Measurements from ENCODE around the gene P3H2. TPM values are rescaled to one million over a fixed set of nuclear protein-coding genes. Genes with fewer than 3 reads are reported as not detected.

P3H2 gene
- polyA plus RNA-seq, 6 donors from 2014 or later, result not detected

DNA sequence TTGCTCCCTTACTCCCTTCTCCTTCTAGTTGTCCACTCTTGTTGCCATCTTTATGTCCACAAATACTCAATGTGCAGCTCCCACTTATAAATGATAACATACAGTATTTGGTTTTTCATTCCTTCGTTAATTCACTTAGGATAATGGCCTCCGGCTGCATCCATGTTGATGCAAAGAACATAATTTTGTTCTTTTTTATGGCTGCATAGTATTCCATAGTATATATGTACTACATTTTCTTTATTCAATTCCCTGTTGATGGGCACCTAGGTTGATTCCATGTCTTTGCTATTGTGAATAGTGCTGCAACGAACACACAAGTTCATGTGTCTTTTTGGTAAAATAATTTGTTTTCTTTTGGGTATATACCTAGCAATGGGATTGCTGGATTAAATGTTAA lies 21.3 kb upstream of the P3H2 start:
- Mint-ChIP-seq H3K27me3 (peaks cover 0 to 4% (median 0%) of the 10 kb centered on the region in 3 donors), H3K4me1 (no peaks in the 10 kb centered on the region), H3K4me3 (no peak overlapping the region), H3K9me3 (peaks cover 0 to 7% (median 2%) of the 10 kb centered on the region in 7 donors), H3K36me3 (no peaks in the 10 kb centered on the region), H3K27ac (no peak overlapping the region)
- ATAC-seq (ENCODE audit: low read depth in 2 of 2) (no peak), DNase-seq (no peak)

DNA sequence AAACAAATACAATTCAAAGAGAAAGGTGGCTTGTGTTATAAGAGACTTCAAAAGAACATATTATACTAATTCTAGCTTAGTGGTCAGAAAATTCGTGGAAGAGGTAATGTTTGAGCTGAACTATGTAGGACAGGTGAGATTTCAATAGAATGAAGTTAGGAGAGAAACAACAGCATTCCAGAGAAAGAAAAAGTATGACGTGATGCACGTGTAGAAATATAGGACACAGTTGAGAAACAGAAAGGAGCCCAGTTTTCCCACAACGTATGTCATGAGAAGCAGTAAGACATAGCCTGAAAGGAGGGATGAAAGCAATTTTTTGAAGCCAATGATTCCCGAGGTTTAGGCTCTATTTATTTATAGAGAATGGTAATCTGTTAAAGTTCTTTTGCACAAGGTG lies 18.7 kb upstream of the P3H2 start:
- ATAC-seq (ENCODE audit: low read depth in 2 of 2) (no peak), DNase-seq (no peak)
- H3K4me3 Mint-ChIP-seq, result no peak overlapping the region
- no peaks in the 10 kb centered on the region for H3K36me3 Mint-ChIP-seq
- peaks cover 0 to 8% (median 0%) of the 10 kb centered on the region in 7 donors for H3K9me3 Mint-ChIP-seq
- H3K4me1 Mint-ChIP-seq, result no peaks in the 10 kb centered on the region
- H3K27ac Mint-ChIP-seq, result no peak overlapping the region
- peaks cover 0 to 4% (median 0%) of the 10 kb centered on the region in 3 donors for H3K27me3 Mint-ChIP-seq

GRCh38 chr3:190132371-190132770 lies 11.7 kb upstream of the P3H2 start:
- no peak for ATAC-seq (ENCODE audit: low read depth in 2 of 2)
- DNase-seq, result no peak
- peaks cover 0 to 2% (median 0%) of the 10 kb centered on the region in 7 donors for H3K9me3 Mint-ChIP-seq
- H3K36me3 Mint-ChIP-seq, result no peaks in the 10 kb centered on the region
- peaks cover 5 to 8% (median 8%) of the 10 kb centered on the region in 3 donors for H3K27me3 Mint-ChIP-seq
- no peak overlapping the region for H3K4me3 Mint-ChIP-seq
- no peaks in the 10 kb centered on the region for H3K4me1 Mint-ChIP-seq
- no peak overlapping the region for H3K27ac Mint-ChIP-seq

DNA sequence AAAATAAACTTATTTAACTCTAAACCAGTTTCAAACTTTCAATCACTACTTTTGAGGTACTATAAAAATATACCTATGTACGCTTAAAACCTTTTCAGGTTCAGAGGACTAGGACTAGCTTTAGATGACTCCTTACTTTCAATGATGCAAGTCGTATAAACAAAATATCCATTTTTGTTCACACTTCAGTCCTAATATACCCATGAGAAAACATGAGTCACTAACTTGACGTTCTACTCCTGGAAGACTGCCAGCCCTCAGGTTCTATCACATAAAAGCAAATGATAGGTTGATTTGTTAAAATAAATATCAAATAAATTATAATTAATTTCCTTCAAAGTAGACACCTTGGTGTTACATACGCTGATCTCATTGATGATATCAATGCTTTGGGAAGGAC lies 10.6 kb upstream of the P3H2 start:
- ATAC-seq (ENCODE audit: low read depth in 2 of 2) (no peak), DNase-seq (no peak)
- peaks cover 5 to 8% (median 8%) of the 10 kb centered on the region in 3 donors for H3K27me3 Mint-ChIP-seq
- peaks cover 0 to 2% (median 0%) of the 10 kb centered on the region in 7 donors for H3K9me3 Mint-ChIP-seq
- H3K4me3 Mint-ChIP-seq, result no peak overlapping the region
- no peaks in the 10 kb centered on the region for H3K36me3 Mint-ChIP-seq
- no peaks in the 10 kb centered on the region for H3K4me1 Mint-ChIP-seq
- H3K27ac Mint-ChIP-seq, result no peak overlapping the region

GRCh38 chr3:190130696-190131095 lies 10.0 kb upstream of the P3H2 start:
- Mint-ChIP-seq H3K4me3 (no peak overlapping the region), H3K27me3 (peaks cover 5 to 8% (median 8%) of the 10 kb centered on the region in 3 donors), H3K36me3 (no peaks in the 10 kb centered on the region), H3K9me3 (peaks cover 0 to 2% (median 0%) of the 10 kb centered on the region in 7 donors), H3K4me1 (no peaks in the 10 kb centered on the region), H3K27ac (no peak overlapping the region)
- DNase-seq (no peak), ATAC-seq (ENCODE audit: low read depth in 2 of 2) (no peak)

DNA sequence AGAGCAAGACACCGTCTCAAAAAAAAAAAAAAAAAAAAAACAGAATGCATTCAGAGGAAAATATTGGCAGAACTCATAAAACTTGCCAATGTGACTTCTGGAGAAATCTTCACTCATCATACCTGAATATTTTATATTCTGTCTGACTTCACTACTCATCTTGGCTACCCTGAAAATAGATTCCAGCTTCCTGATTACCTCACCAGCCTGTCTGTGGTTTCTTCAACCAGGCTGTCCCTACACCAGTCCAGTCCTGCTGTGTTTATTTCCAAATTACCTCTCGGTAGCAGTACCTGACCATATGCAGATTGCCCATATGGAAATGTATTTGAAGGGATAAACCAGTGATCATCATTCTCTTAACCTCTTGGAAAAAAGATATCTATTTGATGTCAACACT lies 9.3 kb upstream of the P3H2 start:
- ATAC-seq (ENCODE audit: low read depth in 2 of 2) (no peak), DNase-seq (no peak)
- Mint-ChIP-seq H3K27ac (no peak overlapping the region), H3K36me3 (no peaks in the 10 kb centered on the region), H3K4me3 (no peak overlapping the region), H3K9me3 (peaks cover 0 to 2% (median 0%) of the 10 kb centered on the region in 7 donors), H3K27me3 (peaks cover 5 to 8% (median 8%) of the 10 kb centered on the region in 3 donors), H3K4me1 (no peaks in the 10 kb centered on the region)

DNA sequence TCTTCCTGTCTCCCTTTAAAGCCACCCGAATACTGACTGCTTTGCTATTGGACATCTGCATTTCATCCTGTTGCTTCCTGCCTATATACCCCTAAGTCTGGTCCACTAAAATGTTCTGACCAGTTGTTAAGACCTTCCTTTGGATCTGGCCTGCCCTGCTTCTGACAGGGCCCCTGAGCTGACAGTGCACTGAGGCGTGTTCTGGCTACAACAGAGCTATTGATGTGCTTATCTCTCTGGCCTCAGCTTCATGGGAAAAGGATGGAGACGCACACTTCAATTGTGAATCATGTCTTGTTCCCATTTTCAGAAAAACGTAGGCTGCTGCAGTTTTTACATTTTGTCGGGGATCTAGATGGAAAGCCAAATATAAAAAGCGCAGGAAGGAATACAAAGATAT lies 7.1 kb upstream of the P3H2 start:
- peaks cover 8 to 19% (median 16%) of the 10 kb centered on the region in 3 donors for H3K27me3 Mint-ChIP-seq
- no peak for DNase-seq
- no peaks in the 10 kb centered on the region for H3K4me1 Mint-ChIP-seq
- no peak for ATAC-seq (ENCODE audit: low read depth in 2 of 2)
- H3K27ac Mint-ChIP-seq, result no peak overlapping the region
- H3K4me3 Mint-ChIP-seq, result no peak overlapping the region
- H3K36me3 Mint-ChIP-seq, result no peaks in the 10 kb centered on the region
- H3K9me3 Mint-ChIP-seq, result peaks cover 0 to 2% (median 0%) of the 10 kb centered on the region in 7 donors

- peaks cover 14 to 25% (median 21%) of the 10 kb centered on the region in 3 donors for H3K27me3 Mint-ChIP-seq
- no peaks in the 10 kb centered on the region for H3K4me1 Mint-ChIP-seq
- H3K9me3 Mint-ChIP-seq, result peaks cover 0 to 2% (median 0%) of the 10 kb centered on the region in 7 donors
- DNase-seq (no peak), ATAC-seq (ENCODE audit: low read depth in 2 of 2) (no peak)
- no peaks in the 10 kb centered on the region for H3K36me3 Mint-ChIP-seq
- no peak overlapping the region for H3K4me3 Mint-ChIP-seq
- no peak overlapping the region for H3K27ac Mint-ChIP-seq
Measured at GRCh38 chr3:190127195-190127594, 6.5 kb upstream of the P3H2 start.

- Mint-ChIP-seq H3K4me1 (peaks cover 0 to 2% (median 0%) of the 10 kb centered on the region in 3 donors), H3K4me3 (no peak overlapping the region), H3K27ac (no peak overlapping the region), H3K27me3 (peaks cover 18 to 30% (median 29%) of the 10 kb centered on the region in 3 donors), H3K9me3 (peaks cover 0 to 2% (median 0%) of the 10 kb centered on the region in 7 donors), H3K36me3 (no peaks in the 10 kb centered on the region)
- ATAC-seq (ENCODE audit: low read depth in 2 of 2) (no peak), DNase-seq (no peak)
Measured at GRCh38 chr3:190125436-190126068, 4.9 kb upstream of the P3H2 start.

GRCh38 chr3:190124067-190124466 lies 3.4 kb upstream of the P3H2 start:
- Mint-ChIP-seq H3K36me3 (peaks cover 0 to 11% of the 10 kb centered on the region in 2 donors), H3K4me3 (no peak overlapping the region), H3K4me1 (peaks cover 7 to 9% (median 9%) of the 10 kb centered on the region in 3 donors), H3K9me3 (peaks cover 0 to 4% (median 0%) of the 10 kb centered on the region in 7 donors), H3K27ac (no peak overlapping the region), H3K27me3 (peaks cover 31 to 43% (median 35%) of the 10 kb centered on the region in 3 donors)
- no peak for ATAC-seq (ENCODE audit: low read depth in 2 of 2)
- no peak for DNase-seq

- Mint-ChIP-seq H3K4me1 (peaks cover 7 to 9% (median 9%) of the 10 kb centered on the region in 3 donors), H3K4me3 (no peak overlapping the region), H3K27ac (no peak overlapping the region), H3K36me3 (peaks cover 0 to 11% of the 10 kb centered on the region in 2 donors), H3K27me3 (peaks cover 37 to 55% (median 42%) of the 10 kb centered on the region in 3 donors), H3K9me3 (peaks cover 0 to 2% (median 0%) of the 10 kb centered on the region in 7 donors)
- DNase-seq, result no peak
- no peak for ATAC-seq (ENCODE audit: low read depth in 2 of 2)
Measured at GRCh38 chr3:190122198-190122771, 1.6 kb upstream of the P3H2 start.

DNA sequence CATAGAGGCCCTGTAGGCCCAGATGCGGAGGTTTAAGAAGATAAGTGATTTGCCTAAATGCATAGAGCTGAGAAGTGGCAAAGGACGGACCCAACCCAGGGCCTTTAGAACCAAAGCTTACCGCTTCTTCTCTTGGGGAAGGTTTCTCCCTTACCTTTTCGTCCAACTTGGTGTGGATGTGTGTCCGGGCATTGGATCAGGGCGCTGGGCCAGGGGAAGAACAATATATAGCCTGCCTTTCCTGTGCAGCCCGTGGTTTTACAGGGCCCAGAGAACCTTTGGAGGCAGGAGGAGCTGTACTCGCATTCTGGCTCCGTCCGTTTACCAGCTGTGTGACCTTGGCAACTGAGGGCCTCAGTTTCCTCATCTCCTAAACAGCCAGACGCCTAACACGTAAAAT lies 686 bp upstream of the P3H2 start:
- Mint-ChIP-seq H3K9me3 (peaks cover 0 to 2% (median 0%) of the 10 kb centered on the region in 7 donors), H3K27ac (no peak overlapping the region), H3K27me3 (peaks cover 37 to 59% (median 45%) of the 10 kb centered on the region in 3 donors), H3K4me1 (peaks cover 7 to 9% (median 9%) of the 10 kb centered on the region in 3 donors), H3K36me3 (peaks cover 0 to 11% of the 10 kb centered on the region in 2 donors), H3K4me3 (peak overlapping the region in 1 of 8 donors; percentile 15)
- DNase-seq (no peak), ATAC-seq (ENCODE audit: low read depth in 2 of 2) (no peak)

DNA sequence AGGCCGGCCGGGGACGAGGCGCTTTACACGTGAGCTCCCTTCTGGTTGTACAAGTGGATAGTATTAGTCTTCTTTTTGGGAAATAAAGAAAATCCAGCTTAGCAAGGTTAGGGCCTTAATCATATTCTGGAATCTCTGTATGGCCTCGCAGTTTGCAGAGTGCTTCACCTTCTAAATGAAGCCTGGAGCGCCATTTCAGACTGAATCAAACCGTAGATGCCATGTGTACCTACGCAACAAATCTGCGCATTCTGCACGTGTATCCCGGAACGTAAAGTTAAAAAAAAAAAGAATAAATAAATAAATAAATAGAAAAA lies 322 bp upstream of the P3H2 start:
- H3K4me1 Mint-ChIP-seq, result peaks cover 7 to 9% (median 9%) of the 10 kb centered on the region in 3 donors
- peaks cover 0 to 11% of the 10 kb centered on the region in 2 donors for H3K36me3 Mint-ChIP-seq
- peaks cover 37 to 59% (median 46%) of the 10 kb centered on the region in 3 donors for H3K27me3 Mint-ChIP-seq
- H3K9me3 Mint-ChIP-seq, result peaks cover 0 to 2% (median 0%) of the 10 kb centered on the region in 7 donors
- no peak overlapping the region for H3K27ac Mint-ChIP-seq
- ATAC-seq (ENCODE audit: low read depth in 2 of 2) (no peak), DNase-seq (no peak)
- H3K4me3 Mint-ChIP-seq, result peak overlapping the region in 1 of 8 donors; percentile 18
